Measurements from ENCODE around the gene NABP2. TPM values are rescaled to one million over a fixed set of nuclear protein-coding genes. Genes with fewer than 3 reads are reported as not detected.

Gene NABP2
- polyA plus RNA-seq, 1 donor (not counting 4 experiments of a cell fraction or from before 2014, with no cell fraction given) = 53.5 TPM

DNA sequence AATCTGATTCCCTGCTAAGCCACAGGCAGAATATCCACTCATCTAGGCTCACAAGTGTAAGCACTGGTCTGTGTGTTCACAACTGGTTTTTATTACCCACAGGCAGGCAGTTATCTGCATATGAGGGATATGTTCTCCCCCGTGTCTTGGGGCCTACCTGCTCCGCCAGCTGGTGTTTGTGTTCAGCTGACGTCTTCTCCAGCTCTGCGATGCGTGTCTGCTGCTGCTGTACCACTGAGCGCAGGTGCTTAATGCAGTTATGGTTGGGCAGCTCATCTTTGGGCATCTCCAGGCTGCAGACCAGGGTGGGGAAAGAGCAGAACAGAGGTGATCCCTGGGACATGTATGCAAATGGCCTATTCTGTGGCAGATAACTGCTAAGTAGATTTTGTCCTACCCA is 16.1 kb upstream of the NABP2 start:
- H4K20me1 ChIP-seq (ENCODE audit: control insufficient read depth, extremely low read depth, insufficient read depth, low read length) = no peaks in the 10 kb centered on the region
- H3K9ac ChIP-seq (ENCODE audit: control insufficient read depth, extremely low read depth, insufficient read depth, low read length) = no peak overlapping the region
- dilution Hi-C loops (cut with MboI; ENCODE audit: extremely low pct_ligation_motif_present, low sequenced_read_pairs) = no loop called here
- H3K79me2 ChIP-seq (ENCODE audit: control insufficient read depth, insufficient read depth, low read length) = no peaks in the 10 kb centered on the region
- no peak for TF ChIP-seq EZH2 (IDR thresholded peaks at IDR 0.05; ENCODE audit: low read length)
- TF ChIP-seq, protein P1, sequence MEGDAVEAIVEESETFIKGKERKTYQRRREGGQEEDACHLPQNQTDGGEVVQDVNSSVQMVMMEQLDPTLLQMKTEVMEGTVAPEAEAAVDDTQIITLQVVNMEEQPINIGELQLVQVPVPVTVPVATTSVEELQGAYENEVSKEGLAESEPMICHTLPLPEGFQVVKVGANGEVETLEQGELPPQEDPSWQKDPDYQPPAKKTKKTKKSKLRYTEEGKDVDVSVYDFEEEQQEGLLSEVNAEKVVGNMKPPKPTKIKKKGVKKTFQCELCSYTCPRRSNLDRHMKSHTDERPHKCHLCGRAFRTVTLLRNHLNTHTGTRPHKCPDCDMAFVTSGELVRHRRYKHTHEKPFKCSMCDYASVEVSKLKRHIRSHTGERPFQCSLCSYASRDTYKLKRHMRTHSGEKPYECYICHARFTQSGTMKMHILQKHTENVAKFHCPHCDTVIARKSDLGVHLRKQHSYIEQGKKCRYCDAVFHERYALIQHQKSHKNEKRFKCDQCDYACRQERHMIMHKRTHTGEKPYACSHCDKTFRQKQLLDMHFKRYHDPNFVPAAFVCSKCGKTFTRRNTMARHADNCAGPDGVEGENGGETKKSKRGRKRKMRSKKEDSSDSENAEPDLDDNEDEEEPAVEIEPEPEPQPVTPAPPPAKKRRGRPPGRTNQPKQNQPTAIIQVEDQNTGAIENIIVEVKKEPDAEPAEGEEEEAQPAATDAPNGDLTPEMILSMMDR (optimal IDR thresholded peaks at IDR 0.05 in 1 of 3, IDR thresholded peaks at IDR 0.05 in 1 of 3, conservative IDR thresholded peaks at IDR 0.05 in 1 of 3; ENCODE audit: extremely low read depth in 1 of 3, insufficient read depth in 2 of 3, low read length in 3 of 3) = no peak
- H3K4me1 ChIP-seq (ENCODE audit: control insufficient read depth, extremely low read depth, insufficient read depth, low read length) = no peaks in the 10 kb centered on the region
- FAIRE-seq (no peak), DNase-seq (ENCODE audit: low read depth, low spot score) (no peak)
- H2AFZ ChIP-seq (ENCODE audit: control insufficient read depth, low read length) = no peak overlapping the region
- no peaks in the 10 kb centered on the region for H3K27me3 ChIP-seq (ENCODE audit: control insufficient read depth, extremely low read depth, insufficient read depth, low read length)
- H3K9me3 ChIP-seq (ENCODE audit: control insufficient read depth, low read depth, low read length) = no peaks in the 10 kb centered on the region
- no peaks in the 10 kb centered on the region for H3K9me1 ChIP-seq (ENCODE audit: control insufficient read depth, extremely low read depth, insufficient read depth, low read length)
- H3K4me2 ChIP-seq (ENCODE audit: control insufficient read depth, extremely low read depth, insufficient read depth, low read depth, low read length) = no peak overlapping the region
- peaks cover 35 to 47% of the 10 kb centered on the region in 2 experiments for H3K36me3 ChIP-seq (ENCODE audit: control insufficient read depth in 2 of 2, extremely low read depth in 1 of 2, insufficient read depth in 2 of 2, low read length in 2 of 2)
- no peak overlapping the region for H3K27ac ChIP-seq (ENCODE audit: control insufficient read depth, insufficient read depth, low read length)
- H3K4me3 ChIP-seq (ENCODE audit: control insufficient read depth in 2 of 3, extremely low read depth in 1 of 3, insufficient read depth in 2 of 3, low read depth in 1 of 3, low read length in 3 of 3) = no peak overlapping the region

DNA sequence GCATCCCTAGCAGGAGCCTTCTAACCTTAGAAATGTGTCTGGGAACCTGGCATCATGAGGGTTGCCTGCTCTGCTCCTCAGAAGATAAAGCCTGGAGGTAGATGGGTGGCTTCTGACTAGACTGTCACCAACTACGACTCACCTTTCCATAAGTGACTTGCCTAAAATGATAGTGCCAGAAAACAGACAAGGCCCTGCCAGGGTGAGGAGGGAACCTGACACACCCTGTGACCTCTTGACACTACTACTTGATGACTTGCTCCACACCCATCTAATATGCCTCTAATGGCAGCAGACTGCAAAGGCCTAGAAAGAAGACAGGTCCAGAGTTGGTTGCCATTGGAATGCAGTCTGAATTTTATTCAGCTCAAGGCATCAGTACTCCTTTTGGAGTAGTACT is 11.8 kb upstream of the NABP2 start:
- Histone ChIP-seq H3K4me1 (ENCODE audit: control insufficient read depth, extremely low read depth, insufficient read depth, low read length) (no peaks in the 10 kb centered on the region), H3K9ac (ENCODE audit: control insufficient read depth, extremely low read depth, insufficient read depth, low read length) (no peak overlapping the region), H4K20me1 (ENCODE audit: control insufficient read depth, extremely low read depth, insufficient read depth, low read length) (no peaks in the 10 kb centered on the region), H3K36me3 (ENCODE audit: control insufficient read depth in 2 of 2, extremely low read depth in 1 of 2, insufficient read depth in 2 of 2, low read length in 2 of 2) (peaks cover 35 to 39% of the 10 kb centered on the region in 2 experiments), H2AFZ (ENCODE audit: control insufficient read depth, low read length) (no peak overlapping the region), H3K27me3 (ENCODE audit: control insufficient read depth, extremely low read depth, insufficient read depth, low read length) (no peaks in the 10 kb centered on the region), H3K9me3 (ENCODE audit: control insufficient read depth, low read depth, low read length) (no peaks in the 10 kb centered on the region), H3K4me2 (ENCODE audit: control insufficient read depth, extremely low read depth, insufficient read depth, low read depth, low read length) (no peak overlapping the region), H3K27ac (ENCODE audit: control insufficient read depth, insufficient read depth, low read length) (no peak overlapping the region), H3K9me1 (ENCODE audit: control insufficient read depth, extremely low read depth, insufficient read depth, low read length) (no peaks in the 10 kb centered on the region), H3K79me2 (ENCODE audit: control insufficient read depth, insufficient read depth, low read length) (peaks cover under 1% of the 10 kb centered on the region), H3K4me3 (ENCODE audit: control insufficient read depth in 2 of 3, extremely low read depth in 1 of 3, insufficient read depth in 2 of 3, low read depth in 1 of 3, low read length in 3 of 3) (no peak overlapping the region)
- TF ChIP-seq, protein P1 (optimal IDR thresholded peaks at IDR 0.05 in 1 of 3, IDR thresholded peaks at IDR 0.05 in 1 of 3, conservative IDR thresholded peaks at IDR 0.05 in 1 of 3; ENCODE audit: extremely low read depth in 1 of 3, insufficient read depth in 2 of 3, low read length in 3 of 3) = no peak
- no peak for TF ChIP-seq EZH2 (IDR thresholded peaks at IDR 0.05; ENCODE audit: low read length)
- dilution Hi-C loops (cut with MboI; ENCODE audit: extremely low pct_ligation_motif_present, low sequenced_read_pairs) = no loop called here
- DNase-seq (ENCODE audit: low read depth, low spot score) (no peak), FAIRE-seq (no peak)

Data from keratinocyte (primary cell).